GM12872 (cell line): ENCODE measurements around the gene RAD18.

Experiments used
- TF ChIP-seq, protein P1 (sequence below): IDR thresholded peaks from 3 replicates; pipeline ENCODE4 v1.5.1; 2011; ENCODE audit warnings: low read depth, mild to moderate bottlenecking, low read length, moderate library complexity; ENCODE audit not compliant: insufficient read depth

Gene RAD18

DNA sequence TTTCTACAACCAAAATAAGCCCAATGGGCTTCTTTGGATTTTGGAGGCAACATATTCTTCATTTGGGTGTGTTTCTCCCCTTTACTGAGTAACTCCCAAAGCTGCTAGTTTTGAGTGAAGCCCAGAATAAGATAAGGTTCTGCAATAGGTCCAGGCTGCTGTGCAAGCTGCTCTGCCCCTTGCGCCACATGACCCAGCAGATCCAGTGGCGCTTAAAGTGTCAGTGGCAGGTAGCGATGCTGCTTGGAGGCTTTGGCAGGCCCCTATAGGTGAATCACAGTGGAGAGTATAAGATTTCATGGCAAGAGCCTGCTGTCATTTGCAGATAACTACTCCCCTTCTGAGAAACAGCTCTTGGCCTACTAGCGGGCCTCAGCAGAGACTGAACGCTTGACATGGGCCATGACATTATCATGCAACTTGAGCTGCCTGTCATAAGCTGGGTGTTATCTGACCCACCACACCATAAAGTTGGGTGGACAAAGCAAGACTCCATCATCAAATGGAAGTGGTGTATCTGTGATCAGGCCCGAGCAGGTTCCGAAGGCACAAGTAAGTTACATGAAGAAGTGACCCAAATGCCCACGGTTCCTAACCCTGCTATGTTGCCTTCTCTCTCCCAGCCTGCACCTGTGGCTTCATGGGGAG is 105.4 kb downstream of the RAD18 start:
- TF ChIP-seq, protein P1, sequence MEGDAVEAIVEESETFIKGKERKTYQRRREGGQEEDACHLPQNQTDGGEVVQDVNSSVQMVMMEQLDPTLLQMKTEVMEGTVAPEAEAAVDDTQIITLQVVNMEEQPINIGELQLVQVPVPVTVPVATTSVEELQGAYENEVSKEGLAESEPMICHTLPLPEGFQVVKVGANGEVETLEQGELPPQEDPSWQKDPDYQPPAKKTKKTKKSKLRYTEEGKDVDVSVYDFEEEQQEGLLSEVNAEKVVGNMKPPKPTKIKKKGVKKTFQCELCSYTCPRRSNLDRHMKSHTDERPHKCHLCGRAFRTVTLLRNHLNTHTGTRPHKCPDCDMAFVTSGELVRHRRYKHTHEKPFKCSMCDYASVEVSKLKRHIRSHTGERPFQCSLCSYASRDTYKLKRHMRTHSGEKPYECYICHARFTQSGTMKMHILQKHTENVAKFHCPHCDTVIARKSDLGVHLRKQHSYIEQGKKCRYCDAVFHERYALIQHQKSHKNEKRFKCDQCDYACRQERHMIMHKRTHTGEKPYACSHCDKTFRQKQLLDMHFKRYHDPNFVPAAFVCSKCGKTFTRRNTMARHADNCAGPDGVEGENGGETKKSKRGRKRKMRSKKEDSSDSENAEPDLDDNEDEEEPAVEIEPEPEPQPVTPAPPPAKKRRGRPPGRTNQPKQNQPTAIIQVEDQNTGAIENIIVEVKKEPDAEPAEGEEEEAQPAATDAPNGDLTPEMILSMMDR = no peak

- TF ChIP-seq, protein P1 = no peak
These were observed 106.6 kb downstream of the RAD18 start for GRCh38 chr3:8856721-8857120.

DNA sequence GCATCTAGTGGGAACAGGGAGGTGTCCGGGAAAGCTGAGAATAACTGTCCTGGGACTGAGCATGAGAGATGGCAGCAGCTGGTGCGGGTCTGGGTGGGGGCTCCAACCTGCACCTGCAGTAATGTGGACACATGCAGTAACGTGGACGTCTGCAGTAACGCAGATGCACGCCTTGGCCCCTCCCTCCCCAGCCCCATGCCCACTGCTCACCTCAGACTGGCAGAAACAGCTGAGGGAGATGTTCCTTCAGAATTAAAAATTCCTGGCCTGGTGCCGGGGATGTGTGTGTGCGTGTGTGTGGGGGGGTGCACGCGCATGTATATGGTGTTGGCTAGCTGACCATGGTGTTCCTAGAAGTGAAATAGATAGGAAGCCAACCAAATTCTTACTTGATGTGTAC is 107.2 kb downstream of the RAD18 start:
- TF ChIP-seq, protein P1 = no peak

DNA sequence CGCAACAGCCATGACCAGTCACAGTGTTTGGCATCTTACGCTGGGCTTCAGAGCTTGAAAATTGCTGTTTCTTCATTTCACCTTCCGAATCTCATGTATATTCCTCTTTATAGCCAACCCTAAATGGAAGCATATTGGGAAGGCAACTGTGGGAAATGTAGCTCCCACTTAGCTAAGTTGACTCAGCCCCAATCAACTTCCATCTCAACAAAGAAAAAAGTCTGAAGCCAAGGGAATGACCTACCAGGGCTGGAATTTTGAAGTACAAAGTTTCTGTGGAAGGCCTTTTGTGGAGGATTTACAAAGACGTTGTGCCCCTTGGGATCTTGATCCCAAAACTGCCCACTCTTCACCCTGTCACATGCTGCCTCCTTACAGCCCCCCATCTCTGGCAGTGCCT is 108.6 kb downstream of the RAD18 start:
- TF ChIP-seq, protein P1 = no peak

GRCh38 chr3:8853081-8853480 is 110.2 kb downstream of the RAD18 start:
- TF ChIP-seq, protein P1 = no peak

DNA sequence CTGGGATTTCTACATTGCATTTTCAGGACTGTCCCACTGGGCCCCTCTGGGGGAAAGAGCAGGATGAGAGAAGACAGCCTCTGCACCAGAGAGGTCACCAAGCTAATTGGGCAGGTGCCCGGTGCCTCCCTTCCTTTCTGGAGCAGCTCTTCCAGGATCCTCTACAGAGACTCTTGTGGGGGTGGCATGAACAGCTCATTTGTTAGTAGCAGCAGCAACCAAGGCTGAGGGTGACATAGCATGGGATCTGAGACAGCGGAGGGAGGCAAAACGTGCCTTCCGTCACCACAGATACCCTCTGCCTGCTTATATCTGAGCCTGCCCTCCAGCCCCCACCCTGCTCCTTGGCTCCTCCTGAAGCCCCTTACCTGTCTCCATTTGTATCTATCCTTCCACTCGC is 110.8 kb downstream of the RAD18 start:
- TF ChIP-seq, protein P1 = no peak

GRCh38 chr3:8851703-8852102 is 111.6 kb downstream of the RAD18 start:
- TF ChIP-seq, protein P1 = no peak

DNA sequence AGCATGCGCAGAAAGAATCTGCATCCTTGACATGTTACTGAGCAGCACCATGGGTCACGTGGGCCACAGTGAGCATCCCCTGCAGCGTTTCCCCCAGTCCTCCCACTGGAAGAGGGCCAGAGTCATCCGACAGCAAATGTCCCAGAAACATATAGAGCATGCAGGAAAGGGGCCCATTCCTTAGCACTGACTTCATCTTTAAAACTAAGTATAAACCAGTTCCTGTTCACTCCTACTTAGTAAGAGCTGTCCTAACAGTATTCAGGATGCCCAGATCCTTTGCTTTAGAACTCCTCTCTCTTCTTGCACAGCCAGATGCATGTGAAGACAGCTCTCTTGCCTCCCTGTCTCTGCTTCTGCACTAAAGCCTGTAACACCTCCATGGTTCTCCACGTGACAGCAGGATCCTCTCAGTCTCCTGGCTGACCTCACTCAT is 114.6 kb downstream of the RAD18 start:
- TF ChIP-seq, protein P1 = no peak
